GM18499 (cell line): ENCODE results near the gene SSR3.
"Not testable (repeated sequence)": the region's sequence is repeated elsewhere in the genome, so short reads cannot be mapped to it uniquely, and the experiment has no call there.

ENCODE experiments used
- ATAC-seq: cut with Tn5 transposase; IDR thresholded peaks from one replicate; pipeline ENCODE4 v1.9.1; 2021; ENCODE audit warnings: moderate number of reproducible peaks; ENCODE audit not compliant: insufficient read depth, unreplicated experiment

SSR3 gene

DNA sequence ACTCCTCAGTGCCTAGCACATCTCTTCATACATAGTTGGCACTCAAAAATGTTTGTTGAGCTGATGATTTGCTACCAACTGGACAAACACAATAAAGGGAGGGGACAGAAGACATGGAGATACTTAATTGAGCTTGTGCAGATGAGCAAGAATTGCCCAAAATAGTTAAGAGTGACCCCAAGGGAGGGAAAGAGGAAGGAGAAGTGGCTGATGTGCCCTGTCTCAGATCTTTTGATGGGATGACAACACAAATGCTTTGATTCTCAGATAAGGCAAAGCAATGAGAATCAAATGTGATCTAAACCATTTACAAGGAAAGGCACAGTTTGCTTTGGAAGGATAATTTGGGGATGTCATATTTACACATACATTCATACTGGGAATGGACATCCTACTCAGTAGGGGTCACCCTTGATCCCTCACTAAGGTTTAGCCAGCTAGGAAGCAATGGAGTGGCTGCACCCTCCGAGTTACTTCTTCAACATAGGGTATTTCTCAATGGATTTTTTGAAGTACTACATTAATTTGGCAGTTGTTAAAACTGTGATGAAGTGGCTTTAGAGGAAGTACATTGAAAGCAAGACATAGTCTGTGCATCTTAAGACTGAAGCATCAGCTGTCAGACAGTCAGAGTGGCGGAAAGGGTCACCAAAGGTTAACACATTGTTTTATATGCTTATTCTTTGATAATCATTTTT is 21.9 kb upstream of the SSR3 start:
- no peak for ATAC-seq

DNA sequence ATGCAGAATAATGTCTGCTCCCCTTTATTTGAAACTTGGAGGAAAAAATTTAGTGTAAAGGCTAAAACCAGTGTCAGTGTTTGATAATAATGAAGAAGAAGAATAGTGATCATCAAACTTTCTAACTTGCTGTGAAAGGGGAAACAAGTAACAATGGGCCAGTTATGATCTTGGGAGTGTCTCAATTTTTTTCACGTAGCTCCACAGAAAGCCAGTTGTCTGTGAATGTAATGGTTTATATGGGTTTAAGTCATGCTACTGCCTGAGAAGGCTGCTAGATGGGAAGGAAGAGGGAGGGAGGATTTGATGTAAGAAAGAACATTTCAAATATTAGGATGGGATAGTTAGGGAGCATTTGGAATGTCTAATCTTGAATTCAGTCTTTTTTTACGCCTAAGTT is 21.1 kb upstream of the SSR3 start:
- no peak for ATAC-seq

DNA sequence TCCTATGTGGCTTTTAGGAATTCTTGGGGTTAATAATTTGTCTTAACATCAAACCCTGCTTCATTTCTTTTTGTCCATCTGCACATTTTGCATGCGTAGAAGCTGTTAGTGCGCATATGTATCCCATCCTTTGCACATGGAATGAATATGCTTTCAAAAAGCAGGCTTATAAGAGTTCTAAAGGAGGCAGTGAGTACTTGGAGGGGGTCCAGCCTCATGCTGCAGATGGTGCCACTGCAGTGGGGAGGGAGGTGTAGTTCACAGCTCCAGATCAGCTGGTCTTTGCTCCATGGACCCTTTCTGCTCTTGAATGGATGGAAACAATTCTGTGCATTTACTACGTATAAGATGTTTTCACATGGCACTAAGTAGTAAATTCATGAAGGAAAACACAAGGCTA is 20.7 kb upstream of the SSR3 start:
- ATAC-seq: no peak

DNA sequence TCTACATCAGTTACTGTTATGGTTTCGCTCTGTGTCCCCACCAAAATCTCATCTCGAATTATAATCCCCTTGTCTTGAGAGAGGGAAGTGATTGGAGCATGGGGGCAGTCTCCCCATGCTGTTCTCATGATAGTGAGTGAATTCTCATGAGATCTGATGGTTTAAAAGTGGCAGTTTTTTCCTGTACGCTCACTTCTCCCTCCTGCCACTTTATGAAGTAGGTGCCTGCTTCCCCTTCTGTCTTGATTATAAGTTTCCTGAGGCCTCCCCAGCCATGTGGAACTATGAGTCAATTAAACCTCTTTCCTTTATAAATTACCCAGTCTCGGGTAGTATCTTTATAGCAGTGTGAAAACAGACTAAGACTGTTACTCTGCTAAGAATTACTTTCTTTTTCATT is 15.0 kb upstream of the SSR3 start:
- ATAC-seq: not testable (repeated sequence)

DNA sequence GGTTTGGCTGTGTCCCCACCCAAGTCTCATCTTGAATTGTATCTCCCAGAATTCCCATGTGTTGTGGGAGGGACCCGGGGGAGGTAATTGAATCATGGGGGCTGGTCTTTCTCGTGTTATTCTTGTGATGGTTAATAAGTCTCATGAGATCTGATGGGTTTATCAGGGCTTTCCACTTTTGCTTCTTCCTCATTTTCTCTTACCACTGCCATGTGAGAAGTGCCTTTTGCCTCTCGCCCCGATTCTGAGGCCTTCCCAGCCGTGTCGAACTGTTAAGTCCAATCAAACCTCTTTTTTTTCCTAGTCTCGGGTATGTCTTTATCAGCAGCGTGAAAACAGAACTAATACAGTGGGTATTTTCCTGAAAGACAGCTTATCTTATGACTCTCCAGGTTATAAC is 14.1 kb upstream of the SSR3 start:
- not testable (repeated sequence) for ATAC-seq

DNA sequence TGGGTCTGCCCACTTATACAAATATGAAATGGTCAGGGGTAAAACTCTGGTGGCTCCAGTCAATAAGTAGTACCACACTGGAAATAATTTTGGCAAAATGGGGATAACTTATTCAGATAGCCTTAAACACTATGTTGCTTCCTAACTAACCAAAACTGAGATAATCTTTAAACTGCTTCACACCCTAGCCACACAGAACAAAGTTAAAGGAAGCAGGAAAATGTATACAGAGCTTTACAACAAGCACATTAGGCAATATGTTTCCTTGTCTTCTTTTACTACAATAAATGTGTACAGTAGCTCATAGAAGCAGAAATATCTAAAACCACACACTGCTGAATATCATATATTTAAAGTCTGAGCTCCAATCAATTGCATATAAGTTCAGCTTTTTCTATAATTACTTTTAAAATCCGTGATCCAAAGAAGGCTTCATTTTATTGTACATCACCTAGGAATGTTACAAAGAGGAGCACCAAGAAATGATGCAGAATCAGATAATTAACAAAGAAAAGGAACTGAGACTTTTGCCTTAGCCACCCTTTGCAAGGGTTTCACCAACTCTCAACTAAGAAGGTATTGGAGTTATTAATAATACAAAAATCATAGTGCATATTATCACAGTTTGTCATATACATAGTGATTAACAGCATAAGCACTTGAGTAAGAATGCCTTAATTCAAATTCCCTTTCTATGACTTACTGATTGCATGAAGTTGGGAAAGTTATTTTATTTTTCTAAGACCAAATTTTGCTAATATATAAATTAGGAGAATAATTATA is 9.2 kb upstream of the SSR3 start:
- ATAC-seq: no peak

DNA sequence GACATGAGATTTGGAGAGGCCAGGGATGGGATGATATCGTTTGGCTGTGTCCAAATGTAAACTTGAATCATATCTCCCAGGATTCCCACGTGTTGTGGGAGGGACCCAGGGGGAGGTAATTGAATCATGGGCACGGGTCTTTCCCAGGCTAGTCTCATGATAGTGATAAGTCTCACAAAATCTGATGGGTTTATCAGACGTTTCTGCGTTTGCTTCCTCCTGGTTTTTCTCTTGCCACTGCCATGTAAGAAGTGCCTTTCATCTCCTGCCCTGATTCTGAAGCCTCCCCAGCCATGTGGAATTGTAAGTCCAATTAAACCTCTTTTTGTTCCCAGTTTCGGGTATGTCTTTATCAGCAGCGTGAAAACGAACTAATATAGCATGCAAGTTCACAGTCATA is 7.6 kb upstream of the SSR3 start:
- not testable (repeated sequence) for ATAC-seq

DNA sequence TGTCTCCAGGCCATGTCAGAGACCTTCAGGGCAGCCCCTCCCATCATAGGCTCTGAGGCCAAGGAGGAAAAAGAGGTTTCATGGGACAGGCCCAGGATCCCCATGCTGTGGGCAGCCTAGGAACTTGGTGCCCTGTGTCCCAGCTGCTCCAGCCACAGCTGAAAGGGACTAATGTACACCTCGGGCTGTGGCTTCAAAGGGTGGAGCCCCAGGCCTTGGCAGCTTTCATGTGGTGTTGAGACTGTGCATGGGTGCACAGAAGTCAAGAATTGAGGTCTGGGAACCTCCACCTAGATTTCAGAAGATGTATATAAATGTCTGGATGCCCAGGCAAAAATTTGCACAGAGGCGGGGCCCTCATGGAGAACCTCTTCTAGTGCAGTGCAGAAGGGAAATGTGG is 6.6 kb upstream of the SSR3 start:
- no peak for ATAC-seq

DNA sequence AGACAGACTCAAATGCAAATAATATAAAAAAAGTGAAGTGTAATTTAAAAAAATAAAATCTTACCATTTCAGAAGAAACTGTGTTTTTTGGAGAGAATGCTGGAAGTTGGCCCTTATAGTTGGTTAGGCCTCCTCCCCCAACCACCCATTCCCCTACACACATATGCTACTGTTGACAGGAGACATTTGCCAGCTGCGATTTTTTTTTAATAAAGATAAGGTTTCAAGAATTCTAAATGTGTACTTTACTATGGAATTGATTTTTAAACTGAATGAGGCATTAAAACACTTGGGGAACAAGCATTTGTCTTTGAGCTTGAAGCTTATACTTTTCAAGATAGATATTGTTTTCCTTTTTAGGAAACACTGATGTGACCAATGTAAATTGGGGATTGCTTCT is 4.4 kb upstream of the SSR3 start:
- ATAC-seq: no peak

DNA sequence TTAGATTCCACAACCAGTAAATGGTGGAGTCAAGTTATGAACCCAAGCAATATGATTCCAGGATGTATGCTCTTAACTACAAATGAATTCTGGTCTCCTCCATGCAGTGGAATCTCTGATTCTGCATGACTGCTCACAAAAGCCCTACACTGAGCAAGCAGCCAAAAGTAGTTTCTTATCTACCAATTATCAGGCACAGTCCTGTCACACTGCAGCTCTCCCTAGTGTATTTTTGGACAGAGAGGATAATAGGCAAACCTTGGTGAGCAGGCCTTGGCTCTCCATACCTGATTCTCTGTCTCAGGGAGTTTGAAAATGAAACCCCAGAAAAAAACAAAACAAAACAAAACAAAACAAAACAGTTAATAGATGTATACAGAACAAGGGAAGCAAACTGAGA is 3.5 kb upstream of the SSR3 start:
- ATAC-seq: no peak

DNA sequence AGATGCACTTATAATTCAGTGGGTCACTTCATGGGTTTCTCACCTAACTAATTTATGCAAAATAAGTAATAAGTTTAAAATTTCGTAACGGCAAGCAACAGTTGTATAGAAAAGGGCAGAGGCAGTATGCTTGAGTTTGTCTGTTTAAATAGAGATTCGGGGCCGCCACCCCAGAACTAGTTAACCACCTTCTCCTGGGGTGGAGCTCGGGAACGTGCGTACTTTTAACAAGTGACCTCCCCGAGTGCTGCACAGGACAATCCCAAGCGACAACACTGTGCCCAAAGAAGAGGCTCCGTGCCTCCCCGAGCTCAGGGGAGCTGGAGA is 439 bp downstream of the SSR3 start:
- peak; percentile 1 for ATAC-seq

DNA sequence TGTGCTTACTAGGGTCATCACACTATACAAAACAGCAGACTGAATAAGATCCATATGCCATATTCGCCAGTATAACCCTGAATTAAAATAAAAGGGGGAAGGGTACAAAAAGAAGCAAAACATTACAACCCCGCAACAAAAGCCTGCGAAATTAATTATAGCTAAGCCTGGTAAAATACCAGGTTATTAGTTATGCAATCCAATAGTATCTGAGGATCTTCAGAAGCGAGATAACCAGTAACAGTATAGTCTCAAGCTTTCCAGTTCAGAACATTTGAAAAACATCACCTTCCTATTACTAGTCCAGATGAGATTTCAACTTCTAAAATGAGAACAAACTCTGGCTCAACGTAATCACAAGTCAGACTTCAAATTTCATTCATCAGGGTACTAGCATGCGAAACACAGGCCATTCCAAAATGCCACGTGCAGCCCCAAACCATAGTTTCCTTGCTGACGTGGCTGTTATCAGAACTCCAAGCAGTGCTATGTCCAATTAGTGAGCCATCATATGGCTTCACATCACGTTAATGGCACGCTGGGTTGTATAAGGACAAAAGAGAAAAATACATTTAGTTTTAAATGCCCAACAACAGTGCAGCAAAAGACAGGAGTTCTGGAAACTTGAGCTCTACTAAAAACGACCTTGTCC is 1.1 kb downstream of the SSR3 start:
- no peak for ATAC-seq

DNA sequence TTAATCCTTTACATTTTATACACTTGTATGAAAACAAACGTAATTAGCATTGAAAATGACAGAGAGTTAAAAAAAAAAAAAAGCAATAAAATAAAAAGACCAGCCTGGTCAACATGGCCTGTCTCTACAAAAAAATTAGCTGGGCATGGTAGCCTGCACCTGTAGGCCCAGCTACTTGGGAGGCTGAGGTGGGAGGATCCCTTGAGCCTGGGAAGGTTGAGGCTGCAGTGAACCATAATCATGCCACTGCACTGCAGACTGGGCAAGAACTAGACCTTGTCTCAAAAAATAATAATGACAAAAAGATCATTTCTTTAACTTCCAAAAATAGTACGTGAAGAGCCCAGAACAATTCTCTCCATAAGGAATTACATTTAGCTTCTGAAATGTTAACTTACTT is 1.9 kb downstream of the SSR3 start:
- no peak for ATAC-seq

DNA sequence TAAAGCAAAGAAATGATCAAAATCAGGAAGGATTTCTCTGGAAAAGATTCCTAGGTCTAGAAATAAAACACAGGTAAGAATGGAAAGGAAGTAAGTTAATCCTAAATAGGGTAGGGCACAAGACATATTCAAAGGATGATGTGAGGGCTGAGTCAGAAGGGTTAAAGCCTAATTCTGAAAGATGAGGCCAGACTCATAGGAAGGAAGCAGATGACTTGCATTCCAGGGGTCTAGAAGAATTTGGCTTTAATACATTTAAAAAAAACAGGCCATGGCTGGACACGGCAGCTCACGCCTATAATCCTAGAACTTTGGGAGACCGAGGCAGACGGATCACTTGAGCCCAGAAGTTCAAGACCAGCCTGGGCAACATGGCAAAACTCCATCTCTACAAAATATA is 3.2 kb downstream of the SSR3 start:
- no peak for ATAC-seq

DNA sequence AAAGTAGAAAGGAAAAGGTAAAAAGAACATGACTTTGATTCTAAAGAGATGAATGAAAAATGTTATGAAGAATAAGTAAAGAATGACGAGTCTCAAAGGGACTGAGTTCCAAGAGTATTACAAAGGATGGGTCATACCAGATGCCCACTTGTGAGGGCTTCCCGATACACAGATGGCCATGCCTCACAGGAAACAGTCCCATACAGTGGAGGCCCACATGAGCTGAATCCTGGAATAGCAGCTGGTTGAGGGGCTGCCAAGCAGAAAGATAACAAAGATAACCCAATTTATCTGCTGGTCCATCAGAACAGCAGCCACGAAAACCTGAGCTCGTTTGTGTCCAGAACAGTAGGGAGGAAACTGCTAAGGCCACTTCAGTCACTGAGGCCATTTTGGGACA is 3.7 kb downstream of the SSR3 start:
- ATAC-seq: no peak

DNA sequence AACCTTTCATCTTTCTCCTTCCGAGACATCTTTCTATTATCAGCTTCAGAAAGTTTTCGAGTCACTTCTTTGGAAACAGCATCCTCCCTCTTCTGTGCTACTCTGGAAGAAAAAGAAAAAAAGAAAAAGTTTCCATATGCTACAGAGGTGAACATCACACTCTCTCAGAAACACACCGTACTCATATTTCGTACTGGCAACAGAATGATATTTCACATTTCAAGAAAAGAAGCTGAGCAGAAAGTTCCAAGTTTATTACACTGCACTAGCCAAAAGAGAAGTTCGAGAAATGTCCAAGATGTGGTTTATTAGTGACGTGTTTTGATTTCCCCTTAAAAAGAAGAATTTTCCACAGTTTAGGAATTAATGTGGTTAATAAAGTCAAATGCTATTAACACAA is 6.0 kb downstream of the SSR3 start:
- no peak for ATAC-seq

DNA sequence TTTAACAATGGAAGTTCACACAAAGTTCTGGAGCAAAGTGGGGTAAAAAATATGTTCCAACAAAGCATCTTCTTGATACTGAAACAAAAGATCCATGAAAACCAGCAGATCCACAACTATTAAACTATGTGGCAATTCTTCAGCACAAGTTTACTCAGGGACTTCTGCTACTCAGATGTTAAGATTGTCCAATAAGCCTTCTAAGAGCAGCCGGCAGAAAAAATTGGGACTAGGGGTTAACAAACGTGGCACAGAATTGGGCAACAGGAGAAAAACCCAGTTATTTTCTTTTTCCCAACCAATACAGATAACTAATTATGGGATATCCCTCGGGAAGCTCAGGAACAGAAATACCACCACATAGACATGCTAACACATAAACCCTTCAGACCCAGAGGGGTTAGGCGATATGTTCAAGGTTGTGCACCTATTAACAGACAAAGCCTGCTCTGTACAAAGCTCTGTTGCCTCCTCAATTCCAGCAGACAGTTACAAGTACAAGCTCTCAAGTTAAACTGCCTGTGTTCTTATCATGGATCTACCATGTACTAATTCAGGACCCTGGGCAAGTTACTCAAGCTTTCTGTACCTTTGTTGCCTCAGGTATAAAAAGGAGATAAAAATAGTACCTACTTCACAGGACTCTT is 6.8 kb downstream of the SSR3 start:
- no peak for ATAC-seq

DNA sequence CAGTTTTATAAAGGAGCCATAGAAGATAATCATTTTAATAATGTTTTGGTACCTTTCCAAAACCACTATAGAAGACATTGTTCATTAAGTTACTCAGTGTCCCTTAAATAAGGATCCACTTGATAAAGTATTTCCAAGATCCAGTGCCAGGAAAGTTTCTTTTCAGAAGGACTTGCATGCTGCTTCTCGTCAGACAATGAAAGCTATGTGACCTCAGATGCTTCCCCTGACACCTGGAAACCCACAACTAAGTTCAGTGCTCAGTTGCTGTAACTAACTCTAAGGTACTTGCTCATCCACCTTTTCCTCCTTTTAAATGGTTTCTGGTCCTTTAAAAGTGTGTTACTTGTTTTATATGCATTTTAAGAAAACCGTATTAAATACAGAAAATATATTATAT is 7.3 kb downstream of the SSR3 start:
- no peak for ATAC-seq

DNA sequence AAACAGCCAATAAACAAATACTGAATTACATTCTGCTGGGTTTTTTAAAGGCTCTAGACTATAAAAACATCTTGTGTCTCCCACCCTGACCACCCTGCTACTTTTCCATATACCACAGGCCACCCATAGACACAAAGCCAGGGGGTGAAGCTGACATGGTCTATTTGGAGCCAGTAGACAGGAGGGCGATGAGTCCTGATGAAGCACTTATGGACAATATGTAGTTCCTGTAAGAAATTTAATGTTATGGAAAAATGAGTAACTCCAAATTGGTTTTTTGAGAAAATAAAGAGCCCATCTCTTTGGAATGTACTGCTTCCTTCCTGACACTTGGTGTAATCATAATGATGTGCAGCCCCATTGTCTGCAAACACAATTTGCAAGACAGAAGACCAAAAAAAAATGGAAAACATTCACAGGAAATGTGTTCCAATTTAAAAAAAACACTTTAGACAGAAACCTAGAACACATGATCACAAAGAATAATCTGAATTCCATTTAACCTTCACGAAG is 11.8 kb downstream of the SSR3 start:
- no peak for ATAC-seq

DNA sequence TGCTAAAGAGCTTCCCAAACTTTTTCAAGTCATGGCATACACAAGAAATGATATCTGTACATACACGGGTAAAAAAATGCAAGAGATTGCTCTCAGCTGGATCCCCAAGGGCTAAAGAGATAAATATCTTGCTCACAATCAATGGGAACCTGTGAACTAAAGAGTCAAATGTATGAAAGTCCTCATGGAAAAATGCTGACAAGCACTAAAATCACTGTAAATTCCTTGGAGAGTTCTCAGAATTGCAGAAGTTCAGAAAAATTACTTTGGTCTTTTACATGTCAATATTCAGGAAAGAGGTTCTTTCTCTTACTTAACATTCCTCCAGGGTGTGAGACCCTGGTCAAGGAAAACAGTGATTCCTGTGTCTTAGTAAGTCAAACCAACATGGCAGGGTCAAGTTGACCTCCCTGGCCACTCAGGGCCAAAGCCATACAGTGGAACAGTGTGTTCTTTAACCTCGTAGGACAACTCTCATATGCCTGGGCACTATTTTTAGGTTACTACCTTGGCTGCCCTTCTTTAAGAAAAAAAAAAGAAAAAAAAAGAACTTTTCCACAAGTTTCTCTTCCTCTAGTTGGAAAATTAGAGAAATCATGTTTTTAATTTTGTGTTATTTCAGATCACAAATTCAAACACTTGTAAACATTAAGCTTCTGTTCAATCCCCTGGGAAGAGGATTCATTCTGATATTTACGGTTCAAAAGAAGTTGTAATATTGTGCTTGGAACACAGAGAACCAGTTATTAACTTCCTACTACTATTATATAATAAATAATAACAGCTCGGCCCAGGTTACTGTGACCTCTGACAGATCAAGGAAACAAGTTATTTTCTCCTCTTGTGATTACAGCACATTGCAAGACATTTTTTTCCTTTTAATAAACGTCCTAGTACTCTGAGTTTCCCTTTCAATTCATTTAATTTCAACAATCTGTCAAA is 12.5 kb downstream of the SSR3 start:
- no peak for ATAC-seq
